ENCODE measurements around the gene LRBA.

Gene LRBA

DNA sequence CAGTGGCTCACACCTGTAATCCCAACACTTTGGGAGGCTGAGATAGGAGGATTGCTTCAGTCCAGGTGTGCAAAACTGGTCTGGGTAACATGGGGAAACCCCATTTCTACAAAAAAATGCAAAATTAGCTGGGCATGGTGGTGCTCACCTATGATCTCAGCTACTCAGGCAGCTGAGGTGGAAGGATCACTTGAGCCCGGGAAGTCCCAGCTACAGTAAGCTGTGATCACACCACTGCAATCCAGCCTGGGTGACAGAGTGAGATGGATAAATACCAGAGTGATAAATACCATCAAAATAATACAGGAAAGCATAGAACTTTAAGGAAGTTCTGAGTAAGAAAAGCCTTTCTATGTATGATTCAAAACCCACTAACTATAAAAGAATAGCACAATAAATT lies 52.8 kb downstream of the LRBA start:
- no CpG with 5 or more reads among the region's 1 CpG for WGBS, 2 donors (ENCODE audit: extremely low coverage in 2 of 2, insufficient read length in 2 of 2, insufficient replicate concordance in 1 of 2)
- Histone ChIP-seq H4K8ac (ENCODE audit: low read depth, low read length) (no peak overlapping the region), H3K18ac (ENCODE audit: low read length) (no peak overlapping the region), H2AK5ac (ENCODE audit: low read depth, low read length) (no peak overlapping the region), H2BK5ac (ENCODE audit: low read length) (no peak overlapping the region), H2BK12ac (ENCODE audit: low read length) (no peak overlapping the region), H2AFZ (ENCODE audit: low read length) (no peak overlapping the region), H3K9ac (ENCODE audit: low read depth, low read length, poor library complexity) (no peak overlapping the region), H2BK15ac (ENCODE audit: low read length) (no peak overlapping the region), H3K36me3 (replicated peaks in 1 of 2; ENCODE audit: control insufficient read depth in 2 of 2, insufficient read depth in 2 of 2, low read length in 2 of 2) (no peaks in the 10 kb centered on the region), H3K79me1 (ENCODE audit: low read depth, low read length) (peaks cover 5% of the 10 kb centered on the region), H2BK120ac (ENCODE audit: low read depth, low read length) (no peak overlapping the region), H3K4ac (ENCODE audit: low read length) (no peak overlapping the region), H3K23ac (ENCODE audit: low read depth, low read length, poor library complexity) (no peak overlapping the region), H3K4me1 (ENCODE audit: control insufficient read depth in 2 of 2, insufficient read depth in 1 of 2, low read depth in 1 of 2, low read length in 2 of 2) (no peaks in the 10 kb centered on the region), H3K4me3 (ENCODE audit: low read length in 2 of 2) (no peak overlapping the region), H3K27me3 (ENCODE audit: control insufficient read depth in 3 of 3, insufficient read depth in 3 of 3, low read depth in 1 of 3, low read length in 3 of 3) (no peaks in the 10 kb centered on the region), H3K27ac (replicated peaks; ENCODE audit: low read length) (no peak overlapping the region), H4K91ac (ENCODE audit: low read depth, low read length, poor library complexity) (no peak overlapping the region), H3K14ac (ENCODE audit: low read length) (no peak overlapping the region), H3K9me3 (replicated peaks in 1 of 2; ENCODE audit: control insufficient read depth in 2 of 2, insufficient read depth in 1 of 2, low read depth in 1 of 2, low read length in 2 of 2) (peaks cover 5 to 17% of the 10 kb centered on the region in 2 donors), H3K4me2 (ENCODE audit: insufficient read depth, low read length, poor library complexity, severe bottlenecking) (no peak overlapping the region)
- DNase-seq (ENCODE audit: low spot score), result no peak

DNA sequence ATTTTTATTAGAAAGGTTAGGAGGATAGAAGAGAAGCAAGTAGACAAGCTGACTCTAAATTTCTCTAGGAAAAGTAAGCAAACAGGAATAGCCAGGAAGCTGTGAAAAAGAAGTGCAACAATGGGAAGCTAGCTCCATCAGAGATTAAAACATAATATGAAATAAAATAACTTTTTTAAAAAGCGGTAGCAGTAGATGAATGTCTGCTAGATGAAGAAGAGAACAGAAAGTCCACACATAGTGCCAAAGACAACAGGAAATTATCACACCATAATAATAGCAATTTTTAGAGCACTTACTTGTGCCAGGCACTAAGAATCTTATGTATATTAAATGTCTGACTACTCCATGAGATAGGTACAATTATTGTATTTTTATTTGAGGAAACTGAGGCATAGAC lies 53.5 kb downstream of the LRBA start:
- DNase-seq (ENCODE audit: low spot score), result no peak
- H2BK15ac ChIP-seq (ENCODE audit: low read length), result no peak overlapping the region

DNA sequence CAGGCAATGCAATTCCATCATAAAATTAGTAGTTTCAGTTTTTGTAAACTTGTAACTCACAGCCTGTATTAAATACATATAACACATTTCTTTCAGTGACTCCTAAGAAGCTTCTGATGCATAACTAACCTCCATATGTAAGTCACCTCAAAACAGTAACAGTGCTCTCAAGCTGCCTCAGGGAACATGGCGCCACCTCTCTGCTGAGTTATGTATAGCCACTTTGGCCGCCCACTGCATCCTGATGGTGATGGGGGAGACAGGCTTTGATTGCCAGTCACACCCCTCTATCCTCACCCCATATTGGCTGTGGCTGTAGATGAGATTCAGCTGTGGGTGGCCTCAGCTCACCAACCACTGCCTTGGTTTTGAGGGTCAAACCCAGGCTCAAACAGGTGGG lies 54.3 kb downstream of the LRBA start:
- Histone ChIP-seq H3K9ac (ENCODE audit: low read depth, low read length, poor library complexity) (no peak overlapping the region), H3K18ac (ENCODE audit: low read length) (no peak overlapping the region), H2AK5ac (ENCODE audit: low read depth, low read length) (no peak overlapping the region), H3K9me3 (replicated peaks in 1 of 2; ENCODE audit: control insufficient read depth in 2 of 2, insufficient read depth in 1 of 2, low read depth in 1 of 2, low read length in 2 of 2) (peaks cover 7 to 20% of the 10 kb centered on the region in 2 donors), H2BK12ac (ENCODE audit: low read length) (no peak overlapping the region), H3K14ac (ENCODE audit: low read length) (no peak overlapping the region), H3K36me3 (replicated peaks in 1 of 2; ENCODE audit: control insufficient read depth in 2 of 2, insufficient read depth in 2 of 2, low read length in 2 of 2) (no peaks in the 10 kb centered on the region), H3K27ac (replicated peaks; ENCODE audit: low read length) (no peak overlapping the region), H3K27me3 (ENCODE audit: control insufficient read depth in 3 of 3, insufficient read depth in 3 of 3, low read depth in 1 of 3, low read length in 3 of 3) (no peaks in the 10 kb centered on the region), H2AFZ (ENCODE audit: low read length) (no peak overlapping the region), H3K4ac (ENCODE audit: low read length) (no peak overlapping the region), H3K23ac (ENCODE audit: low read depth, low read length, poor library complexity) (no peak overlapping the region), H3K4me2 (ENCODE audit: insufficient read depth, low read length, poor library complexity, severe bottlenecking) (no peak overlapping the region), H3K4me1 (ENCODE audit: control insufficient read depth in 2 of 2, insufficient read depth in 1 of 2, low read depth in 1 of 2, low read length in 2 of 2) (no peaks in the 10 kb centered on the region), H4K8ac (ENCODE audit: low read depth, low read length) (no peak overlapping the region), H2BK120ac (ENCODE audit: low read depth, low read length) (no peak overlapping the region), H2BK5ac (ENCODE audit: low read length) (no peak overlapping the region), H2BK15ac (ENCODE audit: low read length) (no peak overlapping the region), H3K79me1 (ENCODE audit: low read depth, low read length) (peaks cover 5% of the 10 kb centered on the region), H3K4me3 (ENCODE audit: low read length in 2 of 2) (no peak overlapping the region), H4K91ac (ENCODE audit: low read depth, low read length, poor library complexity) (no peak overlapping the region)
- no CpG with 5 or more reads among the region's 2 CpGs for WGBS, 2 donors (ENCODE audit: extremely low coverage in 2 of 2, insufficient read length in 2 of 2, insufficient replicate concordance in 1 of 2)
- no peak for DNase-seq (ENCODE audit: low spot score)

More for the DNA sequence above, 53.5 kb downstream of the LRBA start:
- peaks cover 5% of the 10 kb centered on the region for H3K79me1 ChIP-seq (ENCODE audit: low read depth, low read length)
- H2AK5ac ChIP-seq (ENCODE audit: low read depth, low read length), result no peak overlapping the region
- peaks cover 7 to 20% of the 10 kb centered on the region in 2 donors for H3K9me3 ChIP-seq (replicated peaks in 1 of 2; ENCODE audit: control insufficient read depth in 2 of 2, insufficient read depth in 1 of 2, low read depth in 1 of 2, low read length in 2 of 2)
- H3K27ac ChIP-seq (replicated peaks; ENCODE audit: low read length), result no peak overlapping the region
- H2BK12ac ChIP-seq (ENCODE audit: low read length), result no peak overlapping the region
- no CpG with 5 or more reads among the region's 1 CpG for WGBS, 2 donors (ENCODE audit: extremely low coverage in 2 of 2, insufficient read length in 2 of 2, insufficient replicate concordance in 1 of 2)
- no peaks in the 10 kb centered on the region for H3K27me3 ChIP-seq (ENCODE audit: control insufficient read depth in 3 of 3, insufficient read depth in 3 of 3, low read depth in 1 of 3, low read length in 3 of 3)
- no peak overlapping the region for H2BK5ac ChIP-seq (ENCODE audit: low read length)
- no peak overlapping the region for H3K4me3 ChIP-seq (ENCODE audit: low read length in 2 of 2)
- H2BK120ac ChIP-seq (ENCODE audit: low read depth, low read length), result no peak overlapping the region
- H3K18ac ChIP-seq (ENCODE audit: low read length), result no peak overlapping the region
- no peak overlapping the region for H3K14ac ChIP-seq (ENCODE audit: low read length)
- no peak overlapping the region for H2AFZ ChIP-seq (ENCODE audit: low read length)
- no peak overlapping the region for H3K4ac ChIP-seq (ENCODE audit: low read length)
- no peak overlapping the region for H4K8ac ChIP-seq (ENCODE audit: low read depth, low read length)
- no peak overlapping the region for H3K23ac ChIP-seq (ENCODE audit: low read depth, low read length, poor library complexity)
- no peak overlapping the region for H3K4me2 ChIP-seq (ENCODE audit: insufficient read depth, low read length, poor library complexity, severe bottlenecking)
- H3K4me1 ChIP-seq (ENCODE audit: control insufficient read depth in 2 of 2, insufficient read depth in 1 of 2, low read depth in 1 of 2, low read length in 2 of 2), result no peaks in the 10 kb centered on the region
- H3K9ac ChIP-seq (ENCODE audit: low read depth, low read length, poor library complexity), result no peak overlapping the region
- no peak overlapping the region for H4K91ac ChIP-seq (ENCODE audit: low read depth, low read length, poor library complexity)
- no peaks in the 10 kb centered on the region for H3K36me3 ChIP-seq (replicated peaks in 1 of 2; ENCODE audit: control insufficient read depth in 2 of 2, insufficient read depth in 2 of 2, low read length in 2 of 2)

DNA sequence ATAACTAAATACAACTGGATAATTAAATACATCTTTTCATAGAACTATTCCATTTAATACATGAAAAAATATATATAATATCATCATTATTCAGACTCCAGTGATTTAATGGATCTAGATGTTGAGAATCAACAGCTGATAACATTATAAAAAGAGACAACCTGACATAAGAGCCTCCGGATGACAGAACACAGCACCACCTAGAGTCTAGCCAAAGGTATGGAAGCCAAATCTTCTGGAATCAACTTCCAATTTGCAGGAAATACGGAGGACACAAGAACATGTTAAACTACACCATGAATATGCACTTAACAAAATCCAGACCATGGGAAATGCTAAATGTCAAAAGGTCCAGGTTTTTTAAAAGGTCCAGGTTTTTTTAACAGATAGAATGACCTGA lies 55.0 kb downstream of the LRBA start:
- Histone ChIP-seq H3K23ac (ENCODE audit: low read depth, low read length, poor library complexity) (no peak overlapping the region), H2BK120ac (ENCODE audit: low read depth, low read length) (no peak overlapping the region), H3K18ac (ENCODE audit: low read length) (no peak overlapping the region), H2BK15ac (ENCODE audit: low read length) (no peak overlapping the region), H3K4ac (ENCODE audit: low read length) (no peak overlapping the region), H3K4me3 (ENCODE audit: low read length in 2 of 2) (no peak overlapping the region), H2AK5ac (ENCODE audit: low read depth, low read length) (no peak overlapping the region), H3K27me3 (ENCODE audit: control insufficient read depth in 3 of 3, insufficient read depth in 3 of 3, low read depth in 1 of 3, low read length in 3 of 3) (no peaks in the 10 kb centered on the region), H3K4me1 (ENCODE audit: control insufficient read depth in 2 of 2, insufficient read depth in 1 of 2, low read depth in 1 of 2, low read length in 2 of 2) (no peaks in the 10 kb centered on the region), H4K91ac (ENCODE audit: low read depth, low read length, poor library complexity) (no peak overlapping the region), H2BK5ac (ENCODE audit: low read length) (no peak overlapping the region), H2BK12ac (ENCODE audit: low read length) (no peak overlapping the region), H3K27ac (replicated peaks; ENCODE audit: low read length) (no peak overlapping the region), H2AFZ (ENCODE audit: low read length) (no peak overlapping the region), H3K9me3 (replicated peaks in 1 of 2; ENCODE audit: control insufficient read depth in 2 of 2, insufficient read depth in 1 of 2, low read depth in 1 of 2, low read length in 2 of 2) (peaks cover 7 to 20% of the 10 kb centered on the region in 2 donors), H3K9ac (ENCODE audit: low read depth, low read length, poor library complexity) (no peak overlapping the region), H3K14ac (ENCODE audit: low read length) (no peak overlapping the region), H3K4me2 (ENCODE audit: insufficient read depth, low read length, poor library complexity, severe bottlenecking) (no peak overlapping the region), H3K79me1 (ENCODE audit: low read depth, low read length) (peaks cover 5% of the 10 kb centered on the region), H4K8ac (ENCODE audit: low read depth, low read length) (no peak overlapping the region), H3K36me3 (replicated peaks in 1 of 2; ENCODE audit: control insufficient read depth in 2 of 2, insufficient read depth in 2 of 2, low read length in 2 of 2) (no peaks in the 10 kb centered on the region)
- no CpG with 5 or more reads among the region's 2 CpGs for WGBS, 2 donors (ENCODE audit: extremely low coverage in 2 of 2, insufficient read length in 2 of 2, insufficient replicate concordance in 1 of 2)
- no peak for DNase-seq (ENCODE audit: low spot score)
